ENCODE results near the gene FGFR3.

The FGFR3 gene

GRCh38 chr4:1789552-1789951, 3.5 kb upstream of the FGFR3 start:
- no peak for DNase-seq

GRCh38 chr4:1790005-1790404, 3.1 kb upstream of the FGFR3 start:
- DNase-seq = no peak

GRCh38 chr4:1792158-1792831, 798 bp upstream of the FGFR3 start:
- no peak for DNase-seq

- DNase-seq = no peak
These were observed 375 bp downstream of the FGFR3 start for GRCh38 chr4:1793496-1793840.

- no peak for DNase-seq
These were observed 1.1 kb downstream of the FGFR3 start for GRCh38 chr4:1793940-1794808.

GRCh38 chr4:1794809-1795298, 1.8 kb downstream of the FGFR3 start:
- DNase-seq = no peak

GRCh38 chr4:1795299-1796195, 2.5 kb downstream of the FGFR3 start:
- DNase-seq = no peak

GRCh38 chr4:1796486-1797204, 3.6 kb downstream of the FGFR3 start:
- no peak for DNase-seq

GRCh38 chr4:1797298-1797860, 4.3 kb downstream of the FGFR3 start:
- no peak for DNase-seq

- DNase-seq = no peak
These were observed 4.9 kb downstream of the FGFR3 start for GRCh38 chr4:1797861-1798579.

GRCh38 chr4:1798580-1799386, 5.7 kb downstream of the FGFR3 start:
- DNase-seq = no peak

- no peak for DNase-seq
These were observed 6.6 kb downstream of the FGFR3 start for GRCh38 chr4:1799387-1800375.

GRCh38 chr4:1800805-1801204, 7.7 kb downstream of the FGFR3 start:
- no peak for DNase-seq

GRCh38 chr4:1801286-1801958, 8.3 kb downstream of the FGFR3 start:
- DNase-seq = no peak

GRCh38 chr4:1802151-1802715, 9.1 kb downstream of the FGFR3 start:
- no peak for DNase-seq

- no peak for DNase-seq
These were observed 9.8 kb downstream of the FGFR3 start for GRCh38 chr4:1802720-1803522.
